Endothelial cell of umbilical vein (primary cell): ENCODE data around the gene ALDH5A1. TPM values are rescaled to one million over a fixed set of nuclear protein-coding genes. Genes with fewer than 3 reads are reported as not detected.

Experiments
- BruUV-seq: library from RNA; stranded (reverse); fragments of 400-500 nt; replicated peaks from 2 replicates; lab custom pipeline; 2021; lab: Mats Ljungman, UMichigan
- CTCF ChIA-PET: fragments of 300-600, 350-600 bp; sonication (Branson Sonifier 250); formaldehyde crosslinking; loops from one replicate; lab custom pipeline; 2021; ENCODE audit warnings: antibody characterized with exemption, inconsistent platforms; lab: Charles Lee
- POLR2A ChIA-PET: fragments of 300-600, 350-600 bp; sonication (Branson Sonifier 250); formaldehyde crosslinking; loops from one replicate; lab custom pipeline; 2021; ENCODE audit warnings: antibody characterized with exemption, inconsistent platforms; lab: Charles Lee
- DNase-seq: peaks from one replicate; pipeline ENCODE4 v3.0.0-alpha.2; 2011; ENCODE audit warnings: low read depth, low spot score
- FAIRE-seq: peaks from 2 replicates; lab custom pipeline; 2011; peaks lifted over from hg19 to GRCh38; lab: Jason Lieb, UNC
- H2AFZ ChIP-seq: 2 replicates; pipeline ENCODE4 v1.6.0; 2012; ENCODE audit warnings: low read depth, low read length, control low read depth, inconsistent platforms
- H3K27ac ChIP-seq: 2 replicates; pipeline ENCODE4 v1.5.1; 2011; ENCODE audit warnings: low read depth, mild to moderate bottlenecking, control low read depth, low read length, moderate library complexity; ENCODE audit not compliant: insufficient read depth
- H3K27me3 ChIP-seq, 2 experiments: 2 replicates each; pipeline versions ENCODE4 v1.6.0 to v1.6.1; 2011; ENCODE audit warnings: low read length in 2 of 2, mixed read lengths in 1 of 2; ENCODE audit not compliant: control insufficient read depth in 2 of 2, insufficient read depth in 2 of 2
- H3K36me3 ChIP-seq, 2 experiments: 2 replicates in 1 of 2; 3 replicates in 1 of 2; pipeline ENCODE4 v1.5.1; 2011; ENCODE audit warnings: low read length in 2 of 2, mild to moderate bottlenecking in 1 of 2, moderate library complexity in 1 of 2; ENCODE audit not compliant: control insufficient read depth in 2 of 2, insufficient read depth in 2 of 2; ENCODE audit errors: extremely low read depth in 1 of 2
- H3K4me1 ChIP-seq: 3 replicates; pipeline ENCODE4 v1.5.1; 2011; ENCODE audit warnings: mild to moderate bottlenecking, low read length; ENCODE audit not compliant: control insufficient read depth, insufficient read depth; ENCODE audit errors: extremely low read depth
- H3K4me2 ChIP-seq: 2 replicates; pipeline ENCODE4 v1.6.1; 2011; ENCODE audit warnings: low read length, control low read depth, mixed read lengths; ENCODE audit not compliant: insufficient read depth
- H3K4me3 ChIP-seq, 3 experiments: fragments of 200-600 bp in 1 of 3; sonication (generic), shearing (Covaris generic) in 1 of 3; replicated peaks in 1 of 3; 2 replicates each; pipeline ENCODE4 v1.5.1; 2011 to 2016; ENCODE audit warnings: control low read depth in 3 of 3, low read length in 3 of 3, mild to moderate bottlenecking in 2 of 3, inconsistent platforms in 1 of 3, low read depth in 1 of 3, moderate library complexity in 1 of 3; ENCODE audit not compliant: insufficient read depth in 1 of 3
- H3K79me2 ChIP-seq: 2 replicates; pipeline ENCODE4 v1.6.0; 2012; ENCODE audit warnings: low read length, inconsistent platforms; ENCODE audit not compliant: control insufficient read depth, insufficient read depth
- H3K9ac ChIP-seq: replicated peaks from 2 replicates; pipeline ENCODE3; 2011; ENCODE audit warnings: low read length, control low read depth; ENCODE audit not compliant: insufficient read depth; ENCODE audit errors: extremely low read depth
- H3K9me1 ChIP-seq: replicated peaks from 3 replicates; pipeline ENCODE4 v1.6.0; 2011; ENCODE audit warnings: mild to moderate bottlenecking, low read length; ENCODE audit not compliant: control insufficient read depth, insufficient read depth; ENCODE audit errors: extremely low read depth
- H3K9me3 ChIP-seq: replicated peaks from 2 replicates; pipeline ENCODE4 v1.5.1; 2012; ENCODE audit warnings: low read length, inconsistent platforms; ENCODE audit not compliant: control insufficient read depth, insufficient read depth
- H4K20me1 ChIP-seq: replicated peaks from 2 replicates; pipeline ENCODE3; 2011; ENCODE audit warnings: mild to moderate bottlenecking, low read length; ENCODE audit not compliant: control insufficient read depth, insufficient read depth; ENCODE audit errors: extremely low read depth
- EZH2 ChIP-seq: IDR thresholded peaks from 2 replicates; pipeline ENCODE4 v1.6.1; 2012; ENCODE audit warnings: borderline replicate concordance, low read depth, mild to moderate bottlenecking, moderate library complexity, low read length, inconsistent platforms; ENCODE audit not compliant: severe bottlenecking
- FOS ChIP-seq: IDR thresholded peaks from 2 replicates; pipeline ENCODE4 v1.6.1; 2011; ENCODE audit warnings: mild to moderate bottlenecking, low read length, moderate library complexity, borderline replicate concordance; ENCODE audit not compliant: insufficient read depth
- GATA2 ChIP-seq: IDR thresholded peaks from 2 replicates; pipeline ENCODE4 v1.7.0; 2011; ENCODE audit warnings: low read depth, mild to moderate bottlenecking, moderate library complexity, mixed read lengths, low read length; ENCODE audit not compliant: insufficient read length, insufficient read depth
- JUN ChIP-seq: IDR thresholded peaks from 2 replicates; pipeline ENCODE4 v1.6.1; 2011; ENCODE audit warnings: borderline replicate concordance, low read depth; ENCODE audit not compliant: insufficient read length, insufficient read depth
- MYC ChIP-seq: IDR thresholded peaks from one replicate; pipeline ENCODE4 v1.6.1; 2011; ENCODE audit warnings: mild to moderate bottlenecking, low read depth, low read length
- POLR2A ChIP-seq: IDR thresholded peaks from 2 replicates; pipeline ENCODE4 v1.6.1; 2012; ENCODE audit warnings: low read depth, mild to moderate bottlenecking, control low read depth, low read length
- POLR2AphosphoS5 ChIP-seq: IDR thresholded peaks from 2 replicates; pipeline ENCODE4 v1.6.1; 2012; ENCODE audit warnings: low read depth, mild to moderate bottlenecking, control low read depth, low read length, moderate library complexity; ENCODE audit not compliant: insufficient read depth
- dilution Hi-C: fragments of 300-500 bp; cut with MboI; formaldehyde crosslinking; loops from one replicate; pipeline ENCODE4 v1.15.0; 2019; ENCODE audit warnings: low sequenced_read_pairs; ENCODE audit not compliant: extremely low pct_ligation_motif_present
- intact Hi-C: fragments of 100-400 bp; cut with micrococcal nuclease; formaldehyde crosslinking; loops from one replicate; pipeline ENCODE4 v1.10.0; 2022
- polyA plus RNA-seq, 4 experiments: library from polyadenylated mRNA; depleted of rRNA in 3 of 4; stranded (reverse) in 3 of 4; unstranded in 1 of 4; fragments of >200 nt; gene quantifications; 2 replicates each; pipeline versions ENCODE4 v1.2.1 to v1.2.3, GENCODE V29; 2011 to 2012; ENCODE audit warnings: missing spikeins in 1 of 4
- total RNA-seq: library from RNA; stranded (reverse); gene quantifications from 2 replicates; pipeline ENCODE4 v1.2.3, GENCODE V29; 2021
- TF ChIP-seq, protein P1 (sequence below), 2 donors: IDR thresholded peaks; 1 replicate in 1 of 2; 2 replicates in 1 of 2; pipeline ENCODE4 v1.5.1; 2011; ENCODE audit warnings: low read length in 2 of 2, mild to moderate bottlenecking in 2 of 2, moderate library complexity in 2 of 2, control low read depth in 1 of 2, inconsistent platforms in 1 of 2, low read depth in 1 of 2; ENCODE audit not compliant: insufficient read depth in 1 of 2; ENCODE audit errors: extremely low read depth in 1 of 2
- TF ChIP-seq, protein P2 (sequence below): IDR thresholded peaks from 2 replicates; pipeline ENCODE4 v1.6.1; 2011; ENCODE audit not compliant: insufficient read depth, insufficient read length

ALDH5A1 gene
- total and polyA plus RNA-seq, 2 donors (not counting 3 experiments of a cell fraction or from before 2014, with no cell fraction given): 0.51 to 1.1 TPM

DNA sequence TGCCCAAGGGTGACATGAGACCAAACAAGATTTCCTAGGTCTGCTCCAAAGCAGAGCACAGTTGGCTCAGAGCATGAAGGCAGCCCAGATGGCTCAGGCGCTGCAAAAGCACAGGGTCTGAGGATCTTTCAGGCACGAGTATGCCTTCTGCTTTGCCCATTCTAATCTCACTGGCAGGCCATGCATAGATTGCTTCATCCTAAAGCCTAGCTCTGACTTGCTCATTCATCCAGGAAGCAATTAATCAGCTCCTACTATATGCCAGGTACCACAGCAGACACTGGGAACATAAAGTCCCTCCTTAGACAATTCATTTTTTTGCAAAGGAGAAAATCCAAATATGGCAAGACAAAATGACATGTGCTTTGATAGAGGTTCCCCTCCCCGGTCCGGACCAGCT is 36.6 kb upstream of the ALDH5A1 start:
- no peaks in the 10 kb centered on the region for H3K9me3 ChIP-seq
- FAIRE-seq (no peak), DNase-seq (no peak)
- POLR2A ChIA-PET: no interaction called here
- no peaks in the 10 kb centered on the region for H3K4me1 ChIP-seq
- H3K27ac ChIP-seq: no peak overlapping the region
- H3K79me2 ChIP-seq: no peaks in the 10 kb centered on the region
- no peaks in the 10 kb centered on the region for H3K27me3 ChIP-seq
- H2AFZ ChIP-seq: no peak overlapping the region
- dilution Hi-C loops: no loop called here
- TF ChIP-seq EZH2: no peak
- TF ChIP-seq, protein P1, sequence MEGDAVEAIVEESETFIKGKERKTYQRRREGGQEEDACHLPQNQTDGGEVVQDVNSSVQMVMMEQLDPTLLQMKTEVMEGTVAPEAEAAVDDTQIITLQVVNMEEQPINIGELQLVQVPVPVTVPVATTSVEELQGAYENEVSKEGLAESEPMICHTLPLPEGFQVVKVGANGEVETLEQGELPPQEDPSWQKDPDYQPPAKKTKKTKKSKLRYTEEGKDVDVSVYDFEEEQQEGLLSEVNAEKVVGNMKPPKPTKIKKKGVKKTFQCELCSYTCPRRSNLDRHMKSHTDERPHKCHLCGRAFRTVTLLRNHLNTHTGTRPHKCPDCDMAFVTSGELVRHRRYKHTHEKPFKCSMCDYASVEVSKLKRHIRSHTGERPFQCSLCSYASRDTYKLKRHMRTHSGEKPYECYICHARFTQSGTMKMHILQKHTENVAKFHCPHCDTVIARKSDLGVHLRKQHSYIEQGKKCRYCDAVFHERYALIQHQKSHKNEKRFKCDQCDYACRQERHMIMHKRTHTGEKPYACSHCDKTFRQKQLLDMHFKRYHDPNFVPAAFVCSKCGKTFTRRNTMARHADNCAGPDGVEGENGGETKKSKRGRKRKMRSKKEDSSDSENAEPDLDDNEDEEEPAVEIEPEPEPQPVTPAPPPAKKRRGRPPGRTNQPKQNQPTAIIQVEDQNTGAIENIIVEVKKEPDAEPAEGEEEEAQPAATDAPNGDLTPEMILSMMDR (IDR thresholded peaks at IDR 0.05; ENCODE audit: extremely low read depth in 1 of 2, insufficient read depth in 1 of 2, low read depth in 1 of 2, low read length in 2 of 2): no peak
- no peak for TF ChIP-seq GATA2
- no peak for TF ChIP-seq MYC
- TF ChIP-seq, protein P2, sequence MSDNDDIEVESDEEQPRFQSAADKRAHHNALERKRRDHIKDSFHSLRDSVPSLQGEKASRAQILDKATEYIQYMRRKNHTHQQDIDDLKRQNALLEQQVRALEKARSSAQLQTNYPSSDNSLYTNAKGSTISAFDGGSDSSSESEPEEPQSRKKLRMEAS: no peak
- no peak for TF ChIP-seq FOS
- TF ChIP-seq POLR2AphosphoS5: no peak
- no peak for TF ChIP-seq POLR2A
- no peak for TF ChIP-seq JUN
- H3K4me2 ChIP-seq: no peak overlapping the region
- intact Hi-C loops: no loop called here
- no peaks in the 10 kb centered on the region for H3K36me3 ChIP-seq
- H3K9ac ChIP-seq: no peak overlapping the region
- no TSS peak for BruUV-seq
- CTCF ChIA-PET: no interaction called here
- no peaks in the 10 kb centered on the region for H4K20me1 ChIP-seq
- H3K9me1 ChIP-seq: no peaks in the 10 kb centered on the region
- H3K4me3 ChIP-seq: no peak overlapping the region
